Measurements from ENCODE around the gene LINGO1. TPM values are rescaled to one million over a fixed set of nuclear protein-coding genes. Genes with fewer than 3 reads are reported as not detected.
A peak's percentile ranks its signal among the peaks of the same experiment; 100 is the strongest.

The LINGO1 gene
- total RNA-seq, 1 donor from 2014 or later = 41.3 TPM

GRCh38 chr15:77663256-77663655 lies 30.5 kb upstream of the LINGO1 start:
- Mint-ChIP-seq H3K4me1 (ENCODE audit: low read depth) (no peaks in the 10 kb centered on the region), H3K27ac (no peak overlapping the region), H3K36me3 (ENCODE audit: insufficient read depth) (no peaks in the 10 kb centered on the region), H3K4me3 (ENCODE audit: low read depth) (no peak overlapping the region), H3K9me3 (ENCODE audit: low read depth) (no peaks in the 10 kb centered on the region), H3K27me3 (peaks cover 28% of the 10 kb centered on the region)
- no peak for TF ChIP-seq CTCF (IDR thresholded peaks at IDR 0.05; ENCODE audit: unreplicated experiment)
- no peak for DNase-seq (ENCODE audit: low spot score, unreplicated experiment)

GRCh38 chr15:77659350-77660321 lies 26.9 kb upstream of the LINGO1 start:
- Mint-ChIP-seq H3K9me3 (ENCODE audit: low read depth) (no peaks in the 10 kb centered on the region), H3K4me1 (ENCODE audit: low read depth) (no peaks in the 10 kb centered on the region), H3K27ac (no peak overlapping the region), H3K27me3 (peaks cover 21% of the 10 kb centered on the region), H3K36me3 (ENCODE audit: insufficient read depth) (no peaks in the 10 kb centered on the region), H3K4me3 (ENCODE audit: low read depth) (no peak overlapping the region)
- DNase-seq (ENCODE audit: low spot score, unreplicated experiment) = peak; percentile 44
- TF ChIP-seq CTCF (IDR thresholded peaks at IDR 0.05; ENCODE audit: unreplicated experiment) = peak; percentile 69

- H3K9me3 Mint-ChIP-seq (ENCODE audit: low read depth) = peaks cover 2% of the 10 kb centered on the region
- no peaks in the 10 kb centered on the region for H3K4me1 Mint-ChIP-seq (ENCODE audit: low read depth)
- TF ChIP-seq CTCF (IDR thresholded peaks at IDR 0.05; ENCODE audit: unreplicated experiment) = no peak
- no peak overlapping the region for H3K27ac Mint-ChIP-seq
- H3K27me3 Mint-ChIP-seq = peaks cover 23% of the 10 kb centered on the region
- H3K4me3 Mint-ChIP-seq (ENCODE audit: low read depth) = no peak overlapping the region
- DNase-seq (ENCODE audit: low spot score, unreplicated experiment) = no peak
- H3K36me3 Mint-ChIP-seq (ENCODE audit: insufficient read depth) = no peaks in the 10 kb centered on the region
Observed at GRCh38 chr15:77658304-77658703, 25.6 kb upstream of the LINGO1 start.

GRCh38 chr15:77657634-77658238 lies 25.0 kb upstream of the LINGO1 start:
- peaks cover 2% of the 10 kb centered on the region for H3K9me3 Mint-ChIP-seq (ENCODE audit: low read depth)
- peaks cover 23% of the 10 kb centered on the region for H3K27me3 Mint-ChIP-seq
- no peak for DNase-seq (ENCODE audit: low spot score, unreplicated experiment)
- no peak overlapping the region for H3K4me3 Mint-ChIP-seq (ENCODE audit: low read depth)
- no peak for TF ChIP-seq CTCF (IDR thresholded peaks at IDR 0.05; ENCODE audit: unreplicated experiment)
- H3K36me3 Mint-ChIP-seq (ENCODE audit: insufficient read depth) = no peaks in the 10 kb centered on the region
- H3K27ac Mint-ChIP-seq = no peak overlapping the region
- H3K4me1 Mint-ChIP-seq (ENCODE audit: low read depth) = no peaks in the 10 kb centered on the region

- H3K27ac Mint-ChIP-seq = no peak overlapping the region
- DNase-seq (ENCODE audit: low spot score, unreplicated experiment) = no peak
- no peaks in the 10 kb centered on the region for H3K36me3 Mint-ChIP-seq (ENCODE audit: insufficient read depth)
- H3K27me3 Mint-ChIP-seq = peaks cover 31% of the 10 kb centered on the region
- H3K4me3 Mint-ChIP-seq (ENCODE audit: low read depth) = no peak overlapping the region
- no peak for TF ChIP-seq CTCF (IDR thresholded peaks at IDR 0.05; ENCODE audit: unreplicated experiment)
- no peaks in the 10 kb centered on the region for H3K4me1 Mint-ChIP-seq (ENCODE audit: low read depth)
- H3K9me3 Mint-ChIP-seq (ENCODE audit: low read depth) = peaks cover 2% of the 10 kb centered on the region
Observed at GRCh38 chr15:77656294-77656693, 23.6 kb upstream of the LINGO1 start.

Data from progenitor cell of endocrine pancreas (in vitro differentiated cells).